H1 (cell line): Measurements from ENCODE around the gene ACY1. TPM values are rescaled to one million over a fixed set of nuclear protein-coding genes. Genes with fewer than 3 reads are reported as not detected.

Source experiments
- CTCF ChIA-PET: fragments of 300-600 bp; sonication (Branson Sonifier 250); formaldehyde crosslinking; loops from one replicate; lab custom pipeline; 2021; ENCODE audit not compliant: partially characterized antibody; lab: Charles Lee
- POLR2A ChIA-PET: fragments of 300-600 bp; sonication (Branson Sonifier 250); formaldehyde crosslinking; loops from one replicate; lab custom pipeline; 2021; ENCODE audit warnings: inconsistent platforms; ENCODE audit not compliant: partially characterized antibody; lab: Charles Lee
- DNase-seq, 2 experiments: peaks; one replicate each; pipeline versions ENCODE4 v3.0.0 to v3.0.0-alpha.2; 2010 to 2022; ENCODE audit warnings: low spot score in 2 of 2, low read depth in 1 of 2, mixed read lengths in 1 of 2
- FAIRE-seq: peaks from 2 replicates; lab custom pipeline; 2011; peaks lifted over from hg19 to GRCh38; lab: Jason Lieb, UNC
- H2AFZ ChIP-seq: 2 replicates; pipeline ENCODE4 v1.8.1; 2012; ENCODE audit warnings: low read length, inconsistent platforms
- H2AK5ac ChIP-seq: 2 replicates; pipeline ENCODE4 v1.6.1; 2013; ENCODE audit warnings: low read depth, low read length
- H2BK120ac ChIP-seq: replicated peaks from 2 replicates; pipeline ENCODE3; 2013; ENCODE audit warnings: low read depth, low read length, inconsistent platforms
- H2BK12ac ChIP-seq: 2 replicates; pipeline ENCODE4 v1.6.1; 2013; ENCODE audit warnings: low read depth, low read length
- H2BK15ac ChIP-seq: 2 replicates; pipeline ENCODE4 v1.6.1; 2013; ENCODE audit warnings: low read length
- H2BK20ac ChIP-seq: 2 replicates; pipeline ENCODE4 v1.6.1; 2013; ENCODE audit warnings: low read length
- H2BK5ac ChIP-seq: 2 replicates; pipeline ENCODE4 v1.6.1; 2013; ENCODE audit warnings: low read depth, low read length
- H3K14ac ChIP-seq: 2 replicates; pipeline ENCODE4 v1.6.1; 2013; ENCODE audit warnings: inconsistent platforms; ENCODE audit not compliant: insufficient read length
- H3K18ac ChIP-seq: 2 replicates; pipeline ENCODE4 v1.6.1; 2013; ENCODE audit warnings: low read length; ENCODE audit errors: extremely low read depth
- H3K23ac ChIP-seq: 2 replicates; pipeline ENCODE4 v1.6.1; 2013; ENCODE audit warnings: inconsistent platforms; ENCODE audit not compliant: insufficient read length
- H3K23me2 ChIP-seq: 2 replicates; pipeline ENCODE4 v1.6.1; 2013; ENCODE audit warnings: low read depth, low read length
- H3K27ac ChIP-seq: 2 replicates; pipeline ENCODE4 v1.6.1; 2011; ENCODE audit warnings: low read depth, low read length, inconsistent platforms
- H3K27me3 ChIP-seq, 4 experiments: replicated peaks in 1 of 4; 1 replicate in 1 of 4; 2 replicates in 3 of 4; pipeline versions ENCODE4 v1.6.1 to v1.8.1; 2011 to 2013; ENCODE audit warnings: low read length in 3 of 4, mild to moderate bottlenecking in 3 of 4, inconsistent platforms in 2 of 4, mixed read lengths in 2 of 4, moderate library complexity in 1 of 4; ENCODE audit not compliant: control insufficient read depth in 3 of 4, insufficient read depth in 3 of 4; ENCODE audit errors: extremely low read depth in 1 of 4
- H3K36me3 ChIP-seq, 4 experiments: 2 replicates each; pipeline versions ENCODE4 v1.6.1 to v1.8.1; 2011 to 2013; ENCODE audit warnings: mild to moderate bottlenecking in 4 of 4, low read length in 3 of 4, moderate library complexity in 2 of 4, control low read depth in 1 of 4, inconsistent platforms in 1 of 4; ENCODE audit not compliant: insufficient read depth in 4 of 4, control insufficient read depth in 2 of 4
- H3K4ac ChIP-seq: replicated peaks from 2 replicates; pipeline ENCODE3; 2013; ENCODE audit warnings: low read length, low read depth, mixed read lengths, inconsistent platforms; ENCODE audit not compliant: insufficient read length
- H3K4me1 ChIP-seq, 4 experiments: replicated peaks in 1 of 4; 1 replicate in 1 of 4; 2 replicates in 3 of 4; pipeline versions ENCODE4 v1.6.1 to v1.8.1; 2011 to 2013; ENCODE audit warnings: low read length in 3 of 4, inconsistent platforms in 2 of 4, mixed read lengths in 1 of 4; ENCODE audit not compliant: insufficient read depth in 4 of 4, control insufficient read depth in 3 of 4
- H3K4me2 ChIP-seq, 2 experiments: 2 replicates each; pipeline versions ENCODE4 v1.6.1 to v1.8.1; 2011 to 2013; ENCODE audit warnings: low read depth in 2 of 2, low read length in 2 of 2, control low read depth in 1 of 2, inconsistent platforms in 1 of 2, mild to moderate bottlenecking in 1 of 2; ENCODE audit not compliant: insufficient read depth in 1 of 2
- H3K4me3 ChIP-seq, 4 experiments: fragments of 200-600, 300-600 bp in 1 of 4; sonication (generic), shearing (Covaris generic), sonication (Bioruptor Twin) in 1 of 4; 2 replicates each; pipeline versions ENCODE4 v1.5.1 to v1.8.1; 2011 to 2016; ENCODE audit warnings: low read length in 4 of 4, low read depth in 3 of 4, control low read depth in 2 of 4, inconsistent platforms in 2 of 4, mild to moderate bottlenecking in 2 of 4, mixed read lengths in 1 of 4, moderate library complexity in 1 of 4; ENCODE audit not compliant: insufficient read depth in 2 of 4; ENCODE audit errors: extremely low read depth in 1 of 4
- H3K56ac ChIP-seq: replicated peaks from 2 replicates; pipeline ENCODE3; 2013; ENCODE audit warnings: low read depth, mild to moderate bottlenecking, mixed read lengths, low read length, inconsistent platforms; ENCODE audit not compliant: insufficient read length
- H3K79me1 ChIP-seq: 2 replicates; pipeline ENCODE4 v1.6.1; 2013; ENCODE audit warnings: low read depth, low read length, control low read depth
- H3K79me2 ChIP-seq, 2 experiments: 2 replicates each; pipeline versions ENCODE4 v1.6.1 to v1.8.1; 2012 to 2013; ENCODE audit warnings: low read length in 2 of 2, mild to moderate bottlenecking in 2 of 2, inconsistent platforms in 1 of 2; ENCODE audit not compliant: insufficient read depth in 2 of 2, control insufficient read depth in 1 of 2
- H3K9ac ChIP-seq, 4 experiments: replicated peaks in 1 of 4; 1 replicate in 1 of 4; 2 replicates in 3 of 4; pipeline versions ENCODE4 v1.6.1 to v1.8.1; 2011 to 2013; ENCODE audit warnings: low read depth in 3 of 4, low read length in 3 of 4, control low read depth in 2 of 4, mild to moderate bottlenecking in 2 of 4, moderate library complexity in 2 of 4, inconsistent platforms in 1 of 4; ENCODE audit errors: extremely low read depth in 1 of 4
- H3K9me3 ChIP-seq, 2 experiments: 2 replicates each; pipeline versions ENCODE4 v1.6.1 to v1.8.1; 2012 to 2013; ENCODE audit warnings: mild to moderate bottlenecking in 2 of 2, moderate library complexity in 2 of 2, control low read depth in 1 of 2, inconsistent platforms in 1 of 2, low read depth in 1 of 2, low read length in 1 of 2, mixed read lengths in 1 of 2; ENCODE audit not compliant: insufficient read depth in 2 of 2
- H4K20me1 ChIP-seq, 2 experiments: replicated peaks in 1 of 2; 2 replicates each; pipeline versions ENCODE3 to v1.8.1; 2011 to 2013; ENCODE audit warnings: inconsistent platforms in 2 of 2, low read length in 2 of 2, mild to moderate bottlenecking in 1 of 2; ENCODE audit not compliant: insufficient read depth in 2 of 2, control insufficient read depth in 1 of 2
- H4K5ac ChIP-seq: 2 replicates; pipeline ENCODE4 v1.6.1; 2013; ENCODE audit warnings: low read length, low read depth, mixed read lengths, inconsistent platforms; ENCODE audit not compliant: insufficient read length
- H4K8ac ChIP-seq: 2 replicates; pipeline ENCODE4 v1.8.0; 2013; ENCODE audit warnings: mild to moderate bottlenecking, moderate library complexity, low read length, inconsistent platforms; ENCODE audit not compliant: insufficient read depth; ENCODE audit errors: extremely low read depth
- H4K91ac ChIP-seq: replicated peaks from 2 replicates; pipeline ENCODE3; 2013; ENCODE audit warnings: low read length, mixed read lengths, inconsistent platforms; ENCODE audit not compliant: insufficient read length
- GABPA ChIP-seq: IDR thresholded peaks from 2 replicates; pipeline ENCODE4 v1.6.1; 2011; ENCODE audit warnings: mild to moderate bottlenecking, low read length, moderate library complexity, borderline replicate concordance; ENCODE audit not compliant: insufficient read depth
- HDAC2 ChIP-seq, 2 experiments: fragments of 300-600 bp in 1 of 2; sonication (generic) in 1 of 2; IDR thresholded peaks; 2 replicates each; pipeline ENCODE4 v1.6.1; 2011 to 2012; ENCODE audit warnings: low read depth in 2 of 2, low read length in 2 of 2, mild to moderate bottlenecking in 2 of 2, moderate library complexity in 2 of 2, borderline replicate concordance in 1 of 2, inconsistent platforms in 1 of 2
- NANOG ChIP-seq: IDR thresholded peaks from 2 replicates; pipeline ENCODE4 v1.6.1; 2011; ENCODE audit warnings: low read length, low read depth, mild to moderate bottlenecking, inconsistent platforms; ENCODE audit not compliant: insufficient read depth, poor library complexity, severe bottlenecking
- SP2 ChIP-seq: IDR thresholded peaks from 2 replicates; pipeline ENCODE4 v1.6.1; 2012; ENCODE audit warnings: mild to moderate bottlenecking, low read length, inconsistent platforms
- TBP ChIP-seq: IDR thresholded peaks from 2 replicates; pipeline ENCODE4 v1.6.1; 2011; ENCODE audit warnings: low read depth, low read length, improper control_type of control experiment
- WGBS, 2 experiments: shearing (Covaris generic) in 1 of 2; methylation state at CpG; one replicate each; pipeline versions ENCODE4 v1.1.6 to v1.1.7; 2013 to 2015; ENCODE audit warnings: low lambda C conversion rate in 2 of 2, mixed read lengths in 2 of 2, inconsistent platforms in 1 of 2, low coverage in 1 of 2, missing lambda C conversion rate in 1 of 2; ENCODE audit not compliant: insufficient replicate concordance in 2 of 2, insufficient coverage in 1 of 2, insufficient read length in 1 of 2; ENCODE audit errors: extremely low coverage in 1 of 2, missing lambda C conversion rate in 1 of 2; 5-methylcytosine and 5-hydroxymethylcytosine counted together
- polyA plus RNA-seq, 7 experiments: library from polyadenylated mRNA; depleted of rRNA in 3 of 7; stranded (reverse) in 5 of 7; unstranded in 2 of 7; fragments of >200 nt in 5 of 7; fragments of 200-250 nt in 2 of 7; gene quantifications; 1 replicate in 5 of 7; 2 replicates in 1 of 7; 4 replicates in 1 of 7; pipeline versions ENCODE4 v1.2.1 to v1.2.3, GENCODE V29; 2011 to 2013; ENCODE audit warnings: missing spikeins in 2 of 7, mixed read lengths in 2 of 7
- total RNA-seq: library from RNA; stranded (reverse); fragmentation: NEBNext Ultra II Directional; extraction: Animal tissue kit (Norgen Biotek cat#: 25700); gene quantifications from 2 replicates; pipeline ENCODE4 v1.2.1, GENCODE V29; 2021

ACY1 gene
- total and polyA plus RNA-seq, 2 of the 8 experiments (the other 6 are each of a cell fraction or from before 2014, with no cell fraction given): 48.3 to 113 TPM

- H3K79me2 ChIP-seq: no peaks in the 10 kb centered on the region
- no peak overlapping the region for H3K4me2 ChIP-seq
- WGBS, 2 experiments: 82% methylated on average over 17 of the region's 18 CpGs; no CpG with 5 or more reads in 1 of the 2 experiments
- no peak overlapping the region for H3K4ac ChIP-seq
- POLR2A ChIA-PET: interaction anchor here (0.6 to 29.3 kb wide), 7 partner anchors 7 to 85 kb away, joined by 3 to 923 read pairs (median 13); partner anchors contain the start of genes ABHD14A, ABHD14B, ACY1 and GPR62
- H3K23ac ChIP-seq: no peak overlapping the region
- H2BK120ac ChIP-seq: no peak overlapping the region
- no peak overlapping the region for H3K4me3 ChIP-seq
- H2AFZ ChIP-seq: no peak overlapping the region
- no peak overlapping the region for H3K56ac ChIP-seq
- CTCF ChIA-PET: interaction anchor here (0.5 to 10.5 kb wide), 6 partner anchors 11 to 1334 kb away, joined by 3 to 66 read pairs (median 24); partner anchors contain the start of genes ABHD14A, ABHD14B, ACY1 and PARP3
- TF ChIP-seq GABPA: no peak
- no peak for TF ChIP-seq SP2
- TF ChIP-seq NANOG: no peak
- TF ChIP-seq HDAC2 (IDR thresholded peaks at IDR 0.05; ENCODE audit: borderline replicate concordance in 1 of 2, low read depth in 2 of 2, low read length in 2 of 2): no peak
- no peak for TF ChIP-seq TBP
- peaks cover 0 to 9% of the 10 kb centered on the region in 2 experiments for H4K20me1 ChIP-seq
- no peak overlapping the region for H3K14ac ChIP-seq
- H2BK15ac ChIP-seq: no peak overlapping the region
- DNase-seq (no peak), FAIRE-seq (no peak)
- H3K4me1 ChIP-seq: peaks cover 4 to 26% (median 15%) of the 10 kb centered on the region in 4 experiments
- H4K8ac ChIP-seq: no peak overlapping the region
- H2AK5ac ChIP-seq: 0 out of 2 replicates have a peak overlapping the region, but pooled peaks have one; percentile 24
- H3K27me3 ChIP-seq: peaks cover 0 to 22% (median 8%) of the 10 kb centered on the region in 4 experiments; a peak in 6 of 7 replicates
- no peaks in the 10 kb centered on the region for H3K36me3 ChIP-seq
- no peak overlapping the region for H4K5ac ChIP-seq
- no peak overlapping the region for H3K9ac ChIP-seq
- H3K79me1 ChIP-seq: no peaks in the 10 kb centered on the region
- H3K9me3 ChIP-seq: no peaks in the 10 kb centered on the region
- no peak overlapping the region for H3K27ac ChIP-seq
- no peak overlapping the region for H2BK12ac ChIP-seq
- no peak overlapping the region for H2BK5ac ChIP-seq
- no peak overlapping the region for H2BK20ac ChIP-seq
- H3K23me2 ChIP-seq: peaks cover 4% of the 10 kb centered on the region; the same call in 1 of the 2 replicates
- no peak overlapping the region for H4K91ac ChIP-seq
- H3K18ac ChIP-seq: no peak overlapping the region
These were observed 22.3 kb upstream of the ACY1 start for GRCh38 chr3:51961011-51961410.
